Effector memory CD4-positive, alpha-beta T cell (primary cell): Measurements from ENCODE around the gene VRK1.

ENCODE experiments used
- DNase-seq, 3 donors: peaks; one replicate each; pipeline ENCODE4 v3.0.0-alpha.2; 2020
- H3K27ac ChIP-seq: 2 replicates; pipeline ENCODE4 v1.7.0; 2013; ENCODE audit warnings: mild to moderate bottlenecking, low read length, moderate library complexity; ENCODE audit not compliant: insufficient read depth, poor library complexity, severe bottlenecking
- H3K27me3 ChIP-seq: replicated peaks from 2 replicates; pipeline ENCODE4 v1.7.0; 2013; ENCODE audit warnings: mild to moderate bottlenecking, low read length; ENCODE audit not compliant: insufficient read depth, control insufficient read depth, poor library complexity, severe bottlenecking
- H3K36me3 ChIP-seq: 2 replicates; pipeline ENCODE4 v1.7.0; 2013; ENCODE audit warnings: mild to moderate bottlenecking, low read length, moderate library complexity; ENCODE audit not compliant: control insufficient read depth, insufficient read depth
- H3K4me1 ChIP-seq: 2 replicates; pipeline ENCODE4 v1.7.0; 2013; ENCODE audit warnings: low read length, mild to moderate bottlenecking; ENCODE audit not compliant: control insufficient read depth, insufficient read depth, poor library complexity, severe bottlenecking
- H3K4me3 ChIP-seq: 2 replicates; pipeline ENCODE4 v1.7.0; 2013; ENCODE audit warnings: low read length, low read depth, mild to moderate bottlenecking; ENCODE audit not compliant: insufficient read depth, poor library complexity, severe bottlenecking
- H3K9me3 ChIP-seq: 2 replicates; pipeline ENCODE4 v1.7.0; 2013; ENCODE audit warnings: mild to moderate bottlenecking, low read length, moderate library complexity; ENCODE audit not compliant: control insufficient read depth

Gene VRK1

GRCh38 chr14:96922986-96923385 lies 125.8 kb downstream of the VRK1 start:
- Histone ChIP-seq H3K36me3 (no peaks in the 10 kb centered on the region), H3K9me3 (no peaks in the 10 kb centered on the region), H3K27ac (no peak overlapping the region), H3K27me3 (no peaks in the 10 kb centered on the region), H3K4me3 (no peak overlapping the region), H3K4me1 (no peaks in the 10 kb centered on the region)
- no peak for DNase-seq

DNA sequence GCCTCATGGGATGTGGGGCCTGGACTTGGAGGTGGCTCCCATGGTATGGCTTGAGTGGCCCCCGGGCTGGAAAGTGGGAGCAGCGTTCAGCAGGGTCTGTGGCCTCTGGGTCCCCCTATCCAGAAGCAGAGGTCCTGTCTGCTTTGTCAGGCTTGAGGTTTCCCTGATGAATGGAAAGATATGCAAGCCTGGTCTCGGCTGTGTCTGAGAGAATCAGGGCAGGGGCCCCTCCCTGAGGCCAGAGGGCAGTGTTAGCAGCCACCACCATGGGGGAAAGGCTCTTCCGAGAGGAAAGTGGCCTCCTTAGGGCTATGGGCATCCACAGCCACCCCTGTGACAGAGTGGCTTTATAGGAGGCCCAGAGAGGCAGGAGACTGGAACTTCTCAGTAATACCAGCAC lies 128.2 kb downstream of the VRK1 start:
- no peaks in the 10 kb centered on the region for H3K4me1 ChIP-seq
- H3K9me3 ChIP-seq, result no peaks in the 10 kb centered on the region
- DNase-seq, result no peak
- H3K4me3 ChIP-seq, result no peak overlapping the region
- no peaks in the 10 kb centered on the region for H3K36me3 ChIP-seq
- no peak overlapping the region for H3K27ac ChIP-seq
- no peaks in the 10 kb centered on the region for H3K27me3 ChIP-seq

GRCh38 chr14:96926001-96926400 lies 128.8 kb downstream of the VRK1 start:
- Histone ChIP-seq H3K27me3 (no peaks in the 10 kb centered on the region), H3K36me3 (no peaks in the 10 kb centered on the region), H3K4me1 (no peaks in the 10 kb centered on the region), H3K27ac (no peak overlapping the region), H3K4me3 (no peak overlapping the region), H3K9me3 (no peaks in the 10 kb centered on the region)
- DNase-seq, result no peak

DNA sequence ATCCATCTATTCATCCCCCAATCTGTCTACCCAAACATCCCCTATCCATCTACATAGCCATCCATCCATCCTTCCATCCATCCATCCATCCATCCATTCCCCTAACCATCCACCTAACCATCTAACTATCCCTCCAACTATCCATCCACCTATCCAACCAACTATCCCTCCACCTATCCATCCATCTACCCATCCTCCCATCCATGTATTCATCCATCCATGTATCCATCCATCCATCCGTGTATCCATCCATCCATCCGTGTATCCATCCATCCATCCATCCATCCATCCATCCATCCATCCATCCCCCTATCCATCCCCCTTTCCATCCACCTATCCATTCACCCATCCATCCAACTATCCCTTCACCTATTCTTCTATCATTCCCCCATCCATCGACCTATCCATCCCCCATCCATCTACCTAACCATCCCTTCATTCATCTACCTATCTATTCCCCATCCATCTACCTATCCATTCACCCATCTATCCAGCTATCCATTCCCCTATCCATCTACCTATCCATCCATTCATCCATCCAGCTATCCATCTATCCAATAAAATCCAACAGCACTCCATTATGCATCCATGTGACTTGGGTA lies 131.7 kb downstream of the VRK1 start:
- no peaks in the 10 kb centered on the region for H3K27me3 ChIP-seq
- no peaks in the 10 kb centered on the region for H3K9me3 ChIP-seq
- H3K4me1 ChIP-seq, result no peaks in the 10 kb centered on the region
- H3K36me3 ChIP-seq, result no peaks in the 10 kb centered on the region
- no peak for DNase-seq
- no peak overlapping the region for H3K4me3 ChIP-seq
- H3K27ac ChIP-seq, result no peak overlapping the region

DNA sequence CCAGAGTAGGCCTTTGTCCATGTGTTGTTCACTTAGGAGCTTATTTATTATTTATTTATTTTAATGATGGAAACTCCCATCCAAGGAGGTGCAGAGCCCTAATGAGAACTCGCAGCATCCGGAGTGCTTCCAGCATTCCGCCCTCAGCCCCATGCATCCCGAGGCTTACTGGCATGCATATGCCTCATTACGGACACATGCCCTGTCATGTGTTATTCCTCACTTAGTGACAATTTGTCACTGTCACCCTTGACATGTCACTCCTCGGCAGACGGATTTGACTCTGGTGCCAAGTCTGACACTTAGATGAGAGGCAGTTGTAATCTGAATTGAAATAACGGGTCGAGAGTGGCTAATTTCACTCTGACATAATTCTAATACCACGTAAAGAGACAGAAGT lies 132.8 kb downstream of the VRK1 start:
- no peak for DNase-seq
- Histone ChIP-seq H3K9me3 (no peaks in the 10 kb centered on the region), H3K4me3 (no peak overlapping the region), H3K27me3 (no peaks in the 10 kb centered on the region), H3K27ac (no peak overlapping the region), H3K4me1 (no peaks in the 10 kb centered on the region), H3K36me3 (no peaks in the 10 kb centered on the region)

DNA sequence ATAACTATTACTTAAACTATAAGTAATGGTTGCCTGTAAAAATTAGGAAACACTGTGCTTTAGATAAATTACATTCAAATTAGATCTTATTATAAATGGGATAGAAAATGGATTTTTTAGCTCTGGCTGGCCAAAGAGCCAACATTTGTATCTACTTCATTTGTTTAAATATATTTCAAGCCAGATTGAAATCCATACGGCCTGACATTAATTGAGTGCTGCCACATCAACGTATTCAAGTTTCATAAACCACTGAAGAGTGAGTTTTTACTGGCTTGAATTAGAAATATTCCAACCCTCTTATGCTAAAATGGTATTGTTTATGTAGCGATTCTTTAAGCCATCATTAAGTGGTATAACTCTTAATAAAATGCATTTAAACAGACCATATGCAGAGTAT lies 133.3 kb downstream of the VRK1 start:
- no peak for DNase-seq
- no peak overlapping the region for H3K27ac ChIP-seq
- no peaks in the 10 kb centered on the region for H3K27me3 ChIP-seq

More for the DNA sequence above, 133.3 kb downstream of the VRK1 start:
- Histone ChIP-seq H3K36me3 (no peaks in the 10 kb centered on the region), H3K9me3 (no peaks in the 10 kb centered on the region), H3K4me1 (no peaks in the 10 kb centered on the region), H3K4me3 (no peak overlapping the region)
